ENCODE measurements around the gene ERC1.

DNA sequence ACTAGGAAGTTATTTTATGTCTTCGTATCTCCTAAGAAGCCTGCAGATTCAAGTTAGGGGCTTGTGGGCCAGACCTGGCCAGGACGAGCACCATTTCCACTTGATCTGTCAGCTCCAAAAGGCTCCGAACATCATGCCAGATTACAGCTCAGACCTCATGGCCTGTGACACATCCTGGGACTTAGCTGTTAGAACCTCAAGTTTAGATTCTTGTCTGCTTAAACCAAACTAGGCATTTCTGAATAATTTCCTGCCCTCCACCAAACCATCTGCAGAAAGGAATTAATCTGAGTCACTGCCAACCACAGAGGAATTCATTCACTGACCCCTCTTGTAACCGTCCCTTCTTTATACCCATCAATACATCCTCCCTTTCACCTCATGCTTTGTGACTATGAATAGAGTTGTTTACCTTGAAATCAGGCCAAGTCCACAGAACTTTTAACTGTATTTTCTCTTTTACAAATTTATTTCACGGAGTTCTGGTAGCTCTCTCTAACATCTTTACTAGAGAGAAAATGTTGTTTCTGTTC is 483.1 kb downstream of the ERC1 start:
- TF ChIP-seq, protein P1, sequence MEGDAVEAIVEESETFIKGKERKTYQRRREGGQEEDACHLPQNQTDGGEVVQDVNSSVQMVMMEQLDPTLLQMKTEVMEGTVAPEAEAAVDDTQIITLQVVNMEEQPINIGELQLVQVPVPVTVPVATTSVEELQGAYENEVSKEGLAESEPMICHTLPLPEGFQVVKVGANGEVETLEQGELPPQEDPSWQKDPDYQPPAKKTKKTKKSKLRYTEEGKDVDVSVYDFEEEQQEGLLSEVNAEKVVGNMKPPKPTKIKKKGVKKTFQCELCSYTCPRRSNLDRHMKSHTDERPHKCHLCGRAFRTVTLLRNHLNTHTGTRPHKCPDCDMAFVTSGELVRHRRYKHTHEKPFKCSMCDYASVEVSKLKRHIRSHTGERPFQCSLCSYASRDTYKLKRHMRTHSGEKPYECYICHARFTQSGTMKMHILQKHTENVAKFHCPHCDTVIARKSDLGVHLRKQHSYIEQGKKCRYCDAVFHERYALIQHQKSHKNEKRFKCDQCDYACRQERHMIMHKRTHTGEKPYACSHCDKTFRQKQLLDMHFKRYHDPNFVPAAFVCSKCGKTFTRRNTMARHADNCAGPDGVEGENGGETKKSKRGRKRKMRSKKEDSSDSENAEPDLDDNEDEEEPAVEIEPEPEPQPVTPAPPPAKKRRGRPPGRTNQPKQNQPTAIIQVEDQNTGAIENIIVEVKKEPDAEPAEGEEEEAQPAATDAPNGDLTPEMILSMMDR (IDR thresholded peaks at IDR 0.05; ENCODE audit: poor library complexity, severe bottlenecking) = no peak
- no peak for TF ChIP-seq RAD21 (conservative IDR thresholded peaks at IDR 0.05)
- TF ChIP-seq TAF1 (IDR thresholded peaks at IDR 0.05; ENCODE audit: low read depth) = no peak
- TF ChIP-seq EZH2 (IDR thresholded peaks at IDR 0.05; ENCODE audit: borderline replicate concordance, insufficient read depth, low read length, poor library complexity, severe bottlenecking) = no peak
- TF ChIP-seq EP300 (conservative IDR thresholded peaks at IDR 0.05; ENCODE audit: poor library complexity, severe bottlenecking) = no peak
- no peak for TF ChIP-seq MXI1 (conservative IDR thresholded peaks at IDR 0.05; ENCODE audit: poor library complexity, severe bottlenecking)

Data from neural cell (in vitro differentiated cells).